HG02870 (cell line): ENCODE data around the gene RNF152.

Source experiments
- ATAC-seq: cut with Tn5 transposase; IDR thresholded peaks from one replicate; pipeline ENCODE4 v1.9.1; 2021; ENCODE audit warnings: mild to moderate bottlenecking, moderate library complexity; ENCODE audit not compliant: unreplicated experiment

RNF152 gene

GRCh38 chr18:61765097-61765496, 127.7 kb downstream of the RNF152 start:
- ATAC-seq: no peak

- ATAC-seq: peak; percentile 72
Observed at GRCh38 chr18:61764381-61764780, 128.4 kb downstream of the RNF152 start.

DNA sequence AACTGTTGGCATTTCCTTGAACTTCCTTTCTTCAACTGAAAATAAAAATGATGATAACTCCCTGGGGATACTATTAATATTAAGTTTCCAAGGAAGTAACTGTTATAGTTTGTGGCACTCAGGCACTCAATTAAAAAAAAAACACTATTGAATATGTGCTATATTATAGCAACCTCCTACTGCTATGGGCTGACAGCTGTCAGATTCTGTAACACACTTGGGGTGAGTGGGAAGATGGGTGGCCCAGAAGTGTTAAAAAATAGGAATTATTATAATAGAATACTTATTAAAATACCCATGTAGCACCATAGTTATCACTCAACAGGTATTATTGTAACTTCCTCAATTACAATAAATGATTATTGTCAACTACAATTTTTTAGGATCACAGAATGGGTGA, 130.9 kb downstream of the RNF152 start:
- no peak for ATAC-seq
